Hematopoietic multipotent progenitor cell treated with erythropoietin and hydrocortisone succinate and interleukin-3 and kit ligand, for 6 days (in vitro differentiated cells): Measurements from ENCODE around the gene UBAP2L.
A peak's percentile ranks its signal among the peaks of the same experiment; 100 is the strongest.
"Not testable (repeated sequence)": the region's sequence is repeated elsewhere in the genome, so short reads cannot be mapped to it uniquely, and the experiment has no call there.

Experiments used
- DNase-seq: peaks from one replicate; pipeline ENCODE4 v3.0.0-alpha.2; 2015

The UBAP2L gene

DNA sequence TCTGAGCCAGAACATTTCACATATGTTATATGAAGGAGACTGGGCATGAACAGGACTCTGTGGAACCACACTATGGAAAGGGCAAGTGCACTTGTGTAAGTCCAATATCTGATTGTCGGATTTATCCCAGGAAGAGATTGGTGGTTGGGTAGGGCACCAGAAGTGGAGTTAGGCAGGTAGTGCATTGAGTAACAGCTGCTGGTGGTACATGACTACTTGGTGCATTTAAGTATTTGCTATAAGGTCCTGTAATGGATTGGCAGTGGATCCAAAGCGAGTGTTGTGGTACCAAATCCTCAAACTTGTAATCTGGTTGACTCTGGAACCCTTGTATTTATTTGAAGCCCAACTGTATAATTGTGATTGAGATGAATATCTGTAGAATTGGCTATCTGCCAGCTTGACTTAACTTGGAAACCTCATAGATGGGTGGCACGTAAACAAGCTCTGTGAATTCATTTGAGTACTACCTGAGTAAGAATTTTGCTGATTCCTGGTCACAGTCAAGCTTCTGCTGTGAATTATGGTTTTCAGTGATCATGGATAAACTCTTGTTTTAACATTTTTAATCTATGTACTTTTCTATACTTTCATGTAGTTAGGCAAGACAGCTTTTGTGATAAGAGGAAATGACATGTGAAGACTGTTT is 21.1 kb downstream of the UBAP2L start:
- peak; percentile 65 for DNase-seq

GRCh38 chr1:154253671-154254070 is 32.9 kb downstream of the UBAP2L start:
- no peak for DNase-seq

DNA sequence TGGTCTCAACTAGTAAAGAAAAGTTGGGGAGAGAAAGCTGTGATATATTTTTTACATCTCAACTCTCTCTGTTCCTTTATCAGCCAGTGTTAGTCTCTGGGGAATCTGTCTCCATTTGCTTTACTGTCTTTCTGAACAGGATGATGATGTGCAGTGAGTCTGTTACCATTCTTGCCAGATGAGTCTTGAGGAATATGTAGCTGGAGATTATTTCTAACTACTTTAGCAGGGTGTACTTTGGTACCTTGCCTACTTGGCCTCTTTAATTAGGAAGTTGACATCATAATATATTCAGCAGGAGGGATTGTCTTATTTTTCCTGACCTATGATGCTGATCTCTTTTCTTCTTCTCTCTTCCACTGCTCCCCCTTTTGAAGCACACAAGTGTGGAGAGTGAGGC is 35.9 kb downstream of the UBAP2L start:
- no peak for DNase-seq

DNA sequence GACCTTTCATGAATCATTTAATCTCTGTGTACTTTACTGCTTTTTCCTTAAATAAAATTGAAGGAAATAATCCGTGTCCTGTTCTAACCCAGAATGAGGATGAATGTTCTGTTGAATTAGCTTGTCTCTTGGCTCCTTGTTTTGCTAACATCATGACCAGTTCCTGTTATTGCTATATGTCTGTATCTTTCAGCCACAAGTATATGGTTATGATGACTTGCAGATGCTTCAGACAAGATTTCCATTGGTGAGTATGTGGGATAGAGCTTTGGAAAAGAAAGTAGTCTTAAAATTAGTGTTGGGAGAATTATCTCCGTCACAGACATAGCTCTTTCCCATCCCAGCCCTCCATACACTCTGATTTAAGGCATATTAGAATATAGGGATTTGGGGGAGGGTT is 38.0 kb downstream of the UBAP2L start:
- no peak for DNase-seq

- DNase-seq, result no peak
Observed at GRCh38 chr1:154260127-154260526, 39.4 kb downstream of the UBAP2L start.

DNA sequence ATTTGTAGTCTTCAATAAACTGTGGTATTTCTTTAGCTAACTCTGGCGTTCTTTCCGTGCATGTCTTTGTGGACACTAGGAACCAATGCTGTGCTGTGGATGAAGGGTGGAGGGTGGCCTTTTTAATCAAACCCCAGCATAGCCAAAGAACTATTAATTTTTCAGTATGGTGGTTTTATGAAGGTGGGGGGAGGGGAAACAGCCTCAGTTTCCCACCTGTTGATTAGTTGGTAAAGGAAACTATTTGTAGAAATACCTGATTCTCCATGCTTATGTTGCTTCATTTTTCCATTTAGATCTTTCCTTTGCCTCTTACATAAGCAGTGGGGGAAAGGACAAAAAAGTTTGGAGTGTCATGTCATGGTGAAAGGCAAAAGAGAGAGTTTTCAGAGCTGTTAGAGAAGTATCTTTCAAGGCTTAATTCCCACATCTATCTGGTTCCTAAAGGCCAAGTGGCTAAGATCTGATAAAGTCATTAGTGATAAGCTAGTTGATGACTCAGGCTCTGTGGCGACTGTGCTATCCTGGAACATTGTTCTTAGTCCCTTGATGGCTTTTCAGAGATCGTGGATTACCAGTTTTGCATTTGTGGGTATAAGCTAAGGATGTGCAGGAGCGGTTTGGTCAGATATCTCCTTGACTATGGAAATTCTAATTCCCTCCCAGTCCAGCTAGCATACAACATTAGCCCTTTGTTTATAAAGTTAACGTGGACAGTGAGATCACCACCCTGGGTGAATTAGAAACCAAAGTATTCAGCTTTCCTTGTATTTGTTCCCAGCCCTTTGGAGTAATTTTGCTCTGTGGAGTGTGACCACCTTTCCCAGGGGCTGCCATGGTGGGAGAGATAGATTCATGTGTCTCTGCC is 42.9 kb downstream of the UBAP2L start:
- DNase-seq, result peak; percentile 41

GRCh38 chr1:154264454-154264853 is 43.7 kb downstream of the UBAP2L start:
- DNase-seq, result no peak

GRCh38 chr1:154265586-154265985 is 44.8 kb downstream of the UBAP2L start:
- DNase-seq, result no peak

DNA sequence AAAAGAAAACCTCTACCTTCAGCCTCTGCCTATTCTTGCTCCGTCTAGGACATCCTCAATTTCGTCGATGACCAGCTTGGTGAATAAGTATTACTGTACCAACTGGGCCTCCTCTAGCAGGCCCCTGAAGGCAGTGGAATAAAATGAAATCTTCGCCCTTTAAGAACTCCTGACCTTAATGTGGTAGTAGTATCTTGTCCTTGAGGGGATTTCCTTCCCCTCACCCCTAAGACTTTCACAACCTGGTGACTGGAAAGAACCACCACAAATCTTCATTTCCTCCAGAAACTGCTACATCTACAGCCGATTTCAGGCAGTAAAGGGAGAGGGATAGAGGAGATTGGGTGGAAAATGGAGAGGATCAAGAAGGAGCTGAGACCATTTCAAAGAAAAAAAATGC is 50.1 kb downstream of the UBAP2L start:
- DNase-seq, result no peak

DNA sequence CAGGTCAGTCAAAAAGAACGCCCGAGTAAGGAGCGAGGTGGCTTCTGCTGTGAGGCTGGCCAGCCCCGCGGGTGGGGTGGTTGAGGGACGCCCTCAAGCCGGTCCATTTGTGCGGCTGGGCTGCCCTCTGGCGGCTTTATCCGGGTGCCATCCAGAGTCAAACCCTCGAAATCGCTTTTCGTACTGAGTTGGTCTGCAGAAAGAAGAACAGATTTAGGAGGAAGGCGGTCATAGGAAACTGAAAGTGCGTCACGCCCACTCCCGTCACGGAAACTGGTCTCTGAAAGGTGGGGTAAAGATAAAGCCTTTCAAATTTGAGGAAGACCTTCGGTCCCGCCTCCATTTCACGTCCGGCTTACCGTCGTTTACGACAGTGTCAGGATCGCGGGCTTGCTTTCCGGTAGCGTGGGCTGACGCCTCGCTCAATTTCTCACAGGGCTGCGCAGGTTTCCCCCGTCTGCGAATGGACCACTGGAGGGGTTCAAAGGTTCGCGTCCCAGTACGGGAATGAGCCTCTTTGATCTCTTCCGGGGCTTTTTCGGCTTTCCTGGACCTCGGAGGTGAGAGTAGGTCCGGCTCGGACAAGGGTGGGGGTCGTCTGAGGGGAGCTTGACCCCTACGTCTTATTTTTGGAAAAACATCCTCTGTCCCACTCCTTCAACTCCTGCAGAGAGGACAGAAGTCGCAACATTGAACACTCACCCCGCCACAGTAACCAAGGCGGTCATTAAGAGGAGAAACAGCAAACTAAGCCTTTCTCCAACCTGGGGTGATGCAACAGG is 51.7 kb downstream of the UBAP2L start, which contains the start of gene HAX1:
TSS of gene HAX1 (plus strand) at position 413 of the 782 bp plus-strand sequence. CDS start at position 508, 95 bp downstream.
- peak; percentile 99 for DNase-seq

GRCh38 chr1:154272999-154273563 is 52.3 kb downstream of the UBAP2L start:
- no peak for DNase-seq

GRCh38 chr1:154276797-154277196 is 56.0 kb downstream of the UBAP2L start:
- peak; percentile 56 for DNase-seq

DNA sequence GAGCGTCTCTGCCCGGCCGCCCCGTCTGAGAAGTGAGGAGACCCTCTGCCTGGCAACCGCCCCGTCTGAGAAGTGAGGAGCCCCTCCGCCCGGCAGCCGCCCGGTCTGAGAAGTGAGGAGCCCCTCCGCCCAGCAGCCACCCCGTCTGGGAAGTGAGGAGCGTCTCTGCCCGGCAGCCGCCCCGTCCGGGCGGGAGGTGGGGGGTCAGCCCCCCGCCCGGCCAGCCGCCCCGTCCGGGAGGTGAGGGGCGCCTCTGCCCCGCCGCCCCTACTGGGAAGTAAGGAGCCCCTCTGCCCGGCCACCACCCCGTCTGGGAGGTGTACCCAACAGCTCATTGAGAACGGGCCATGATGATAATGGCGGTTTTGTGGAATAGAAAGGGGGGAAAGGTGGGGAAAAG is 66.8 kb downstream of the UBAP2L start:
- not testable (repeated sequence) for DNase-seq

DNA sequence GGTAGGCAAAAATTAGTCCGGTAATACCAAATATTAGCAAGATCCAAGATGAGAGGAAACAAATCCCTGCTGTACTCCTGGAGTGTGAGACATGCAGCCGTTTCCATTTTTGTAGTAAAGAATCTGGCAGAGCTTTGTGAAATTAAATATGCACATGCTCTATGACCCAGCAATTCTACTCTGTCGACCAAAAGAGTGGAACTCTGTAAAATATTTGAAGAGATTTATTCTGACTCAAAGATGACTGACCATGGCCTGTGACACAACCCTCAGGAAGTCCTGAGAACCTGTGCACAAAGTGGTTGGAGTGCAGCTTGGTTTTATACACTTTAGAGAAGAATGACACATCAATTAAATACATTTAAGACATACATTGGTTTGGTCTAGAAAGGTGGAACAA is 67.9 kb downstream of the UBAP2L start:
- no peak for DNase-seq

DNA sequence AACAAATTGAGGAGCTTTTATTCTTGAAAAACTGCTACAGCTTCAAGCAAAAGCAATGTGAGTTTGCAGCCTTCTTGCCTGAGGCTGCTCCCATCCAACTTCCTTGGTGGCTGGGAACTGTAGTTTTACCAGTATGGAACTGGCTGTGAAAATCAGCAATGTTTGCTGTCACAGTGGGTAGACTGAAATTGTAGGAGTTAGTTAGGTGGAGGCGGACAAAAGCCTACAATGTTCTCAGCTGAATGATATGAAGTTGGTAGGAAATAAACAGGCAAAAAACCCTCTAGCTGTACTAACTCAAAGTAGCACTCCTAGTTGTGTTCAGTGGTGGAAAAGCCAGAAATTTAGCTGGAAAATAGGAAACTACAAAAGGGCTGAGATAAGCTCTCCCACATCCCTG is 70.2 kb downstream of the UBAP2L start:
- no peak for DNase-seq

- DNase-seq, result peak; percentile 52
Observed at GRCh38 chr1:154295408-154296235, 74.9 kb downstream of the UBAP2L start.

DNA sequence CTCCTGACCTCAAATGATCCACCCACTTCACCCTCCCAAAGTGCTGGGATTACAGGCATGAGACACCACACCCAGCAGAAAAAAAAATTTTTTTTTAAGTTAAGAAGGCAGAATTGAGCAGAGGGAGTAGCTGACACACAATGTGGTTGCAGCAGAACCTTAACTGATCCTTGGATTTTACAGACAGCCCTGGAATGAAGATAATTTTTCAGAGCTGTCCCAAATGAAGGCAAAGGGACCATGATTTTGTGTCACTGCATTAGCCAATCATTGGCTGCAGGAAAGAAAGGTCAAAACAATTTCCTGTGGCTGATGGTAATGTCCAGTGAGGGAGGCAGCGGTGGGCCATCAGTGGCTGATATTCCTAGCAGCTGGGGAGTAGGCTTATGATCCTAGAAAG is 80.8 kb downstream of the UBAP2L start:
- no peak for DNase-seq

DNA sequence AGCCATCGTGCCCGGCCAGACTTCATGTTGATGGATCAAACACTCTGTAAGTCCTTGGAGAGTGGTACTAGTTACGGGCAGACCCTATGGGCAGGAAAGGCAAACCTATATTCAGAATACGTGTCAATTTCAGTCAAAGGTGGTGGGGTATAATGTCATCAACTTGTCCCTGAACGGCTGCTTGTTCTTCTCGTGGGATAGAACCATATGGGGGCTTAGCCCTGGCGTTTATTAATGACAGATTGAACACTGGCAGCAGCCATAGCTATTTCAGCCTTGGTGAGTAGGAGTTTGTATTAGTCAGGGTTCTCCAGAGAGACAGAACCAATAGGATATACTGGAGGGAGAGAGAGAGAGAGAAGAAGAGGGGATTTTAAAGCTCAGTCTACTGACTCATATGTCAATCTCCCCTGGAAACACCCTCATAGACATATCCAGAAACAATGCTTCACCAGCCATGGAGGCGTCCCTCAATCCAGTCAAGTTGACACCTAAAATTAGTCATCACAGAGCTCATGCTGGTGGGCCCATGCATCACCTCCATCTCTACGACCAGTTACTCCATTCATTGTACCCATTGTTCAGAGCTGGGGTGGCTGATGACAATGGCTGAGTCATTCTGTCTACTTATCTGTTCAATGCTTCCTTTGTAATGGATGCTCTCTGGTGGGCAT is 84.0 kb downstream of the UBAP2L start:
- DNase-seq, result no peak

- no peak for DNase-seq
Observed at GRCh38 chr1:154306151-154306550, 85.4 kb downstream of the UBAP2L start.

DNA sequence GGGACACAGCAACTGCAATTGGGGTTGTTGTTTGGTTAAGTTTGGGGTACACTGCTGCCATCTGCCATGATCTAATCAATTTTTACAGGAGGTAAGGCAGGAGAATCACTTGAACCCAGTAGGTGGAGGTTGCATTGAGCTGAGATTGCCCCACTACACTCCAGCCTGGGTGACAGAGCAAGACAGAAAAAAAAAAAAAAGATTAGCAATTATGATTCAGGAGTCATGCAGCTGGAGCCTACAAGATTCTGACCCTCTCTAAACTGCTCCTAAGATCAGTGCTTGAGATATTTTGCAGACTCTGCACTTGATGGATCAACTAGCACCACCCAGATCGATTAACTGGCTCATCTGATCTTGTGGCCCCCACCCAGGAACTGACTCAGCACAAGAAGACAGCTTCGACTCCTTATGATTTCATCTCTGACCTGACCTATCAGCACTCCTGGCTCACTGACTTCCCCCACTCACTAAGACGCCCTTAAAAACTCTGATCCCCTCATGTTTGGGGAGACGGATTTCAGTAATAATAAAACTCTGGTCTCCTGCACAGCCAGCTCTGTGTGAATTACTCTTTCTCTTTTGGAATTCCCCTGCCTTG is 87.0 kb downstream of the UBAP2L start:
- DNase-seq, result not testable (repeated sequence)

DNA sequence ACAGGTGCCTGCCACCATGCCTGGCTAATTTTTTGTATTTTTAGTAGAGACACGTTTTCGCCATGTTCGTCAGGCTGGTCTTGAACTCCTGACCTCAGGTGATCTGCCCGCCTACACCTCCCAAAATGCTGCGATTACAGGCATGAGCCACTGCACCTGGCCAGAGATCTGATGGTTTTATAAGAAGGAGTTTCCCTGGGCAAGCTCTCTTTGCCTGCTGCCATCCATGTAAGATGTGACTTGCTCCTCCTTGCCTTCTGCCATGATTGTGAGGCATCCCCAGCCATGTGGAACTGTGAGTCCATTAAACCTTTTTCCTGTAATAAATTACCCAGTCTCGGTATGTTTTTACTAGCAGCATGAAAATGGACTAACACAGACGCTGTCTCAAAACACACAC is 88.4 kb downstream of the UBAP2L start:
- DNase-seq, result not testable (repeated sequence)
